ENCODE data around the gene DNAJC22. TPM values are rescaled to one million over a fixed set of nuclear protein-coding genes. Genes with fewer than 3 reads are reported as not detected.
A peak's percentile ranks its signal among the peaks of the same experiment; 100 is the strongest.

Gene DNAJC22
- total RNA-seq, 1 experiment from 2014 or later = 14.3 TPM

GRCh38 chr12:49345051-49345824 lies 1.4 kb upstream of the DNAJC22 start:
- no peak for DNase-seq (ENCODE audit: low spot score)

- no peak for DNase-seq (ENCODE audit: low spot score)
Observed at GRCh38 chr12:49345825-49346658, 646 bp upstream of the DNAJC22 start.

- peak; percentile 86 for DNase-seq (ENCODE audit: low spot score)
Observed at GRCh38 chr12:49347311-49348193, 864 bp downstream of the DNAJC22 start.

- no peak for DNase-seq (ENCODE audit: low spot score)
Observed at GRCh38 chr12:49348781-49349180, 2.1 kb downstream of the DNAJC22 start.

GRCh38 chr12:49349266-49349665 lies 2.6 kb downstream of the DNAJC22 start:
- DNase-seq (ENCODE audit: low spot score) = no peak

GRCh38 chr12:49352351-49352750 lies 5.7 kb downstream of the DNAJC22 start:
- no peak for DNase-seq (ENCODE audit: low spot score)

GRCh38 chr12:49355913-49356312 lies 9.2 kb downstream of the DNAJC22 start:
- DNase-seq (ENCODE audit: low spot score) = no peak

- no peak for DNase-seq (ENCODE audit: low spot score)
Observed at GRCh38 chr12:49357103-49357678, 10.5 kb downstream of the DNAJC22 start.

GRCh38 chr12:49358483-49359141 lies 11.9 kb downstream of the DNAJC22 start:
- DNase-seq (ENCODE audit: low spot score) = peak; percentile 58

GRCh38 chr12:49359671-49360070 lies 13.0 kb downstream of the DNAJC22 start:
- DNase-seq (ENCODE audit: low spot score) = no peak

GRCh38 chr12:49362077-49362476 lies 15.4 kb downstream of the DNAJC22 start:
- DNase-seq (ENCODE audit: low spot score) = no peak

GRCh38 chr12:49364989-49365388 lies 18.3 kb downstream of the DNAJC22 start:
- DNase-seq (ENCODE audit: low spot score) = peak; percentile 39

- DNase-seq (ENCODE audit: low spot score) = peak; percentile 61
Observed at GRCh38 chr12:49365542-49365941, 18.9 kb downstream of the DNAJC22 start.

- DNase-seq (ENCODE audit: low spot score) = no peak
Observed at GRCh38 chr12:49366096-49366651, 19.5 kb downstream of the DNAJC22 start.

GRCh38 chr12:49366652-49367380 lies 20.1 kb downstream of the DNAJC22 start:
- peak; percentile 88 for DNase-seq (ENCODE audit: low spot score)

- DNase-seq (ENCODE audit: low spot score) = no peak
Observed at GRCh38 chr12:49367381-49368239, 20.9 kb downstream of the DNAJC22 start, which contains the start of gene SPATS2. Gene SPATS2 (plus strand): TSS chr12:49367462. CDS start chr12:49461013, 93,551 bp downstream.

- no peak for DNase-seq (ENCODE audit: low spot score)
Observed at GRCh38 chr12:49368240-49368600, 21.5 kb downstream of the DNAJC22 start.

GRCh38 chr12:49369411-49370145 lies 22.9 kb downstream of the DNAJC22 start:
- peak; percentile 40 for DNase-seq (ENCODE audit: low spot score)
